ENCODE results near the gene PTPRZ1. TPM values are rescaled to one million over a fixed set of nuclear protein-coding genes. Genes with fewer than 3 reads are reported as not detected.

Gene PTPRZ1
- total RNA-seq, 3 donors from 2014 or later = 0.49 to 9.1 (median 0.67) TPM

GRCh38 chr7:121837462-121837861, 35.5 kb upstream of the PTPRZ1 start:
- Histone ChIP-seq H3K4me3 (no peak overlapping the region), H3K9me3 (no peaks in the 10 kb centered on the region), H3K4me1 (ENCODE audit: low read depth) (no peaks in the 10 kb centered on the region), H3K36me3 (ENCODE audit: low read depth) (no peaks in the 10 kb centered on the region)
- DNase-seq = no peak
- TF ChIP-seq, protein P1, sequence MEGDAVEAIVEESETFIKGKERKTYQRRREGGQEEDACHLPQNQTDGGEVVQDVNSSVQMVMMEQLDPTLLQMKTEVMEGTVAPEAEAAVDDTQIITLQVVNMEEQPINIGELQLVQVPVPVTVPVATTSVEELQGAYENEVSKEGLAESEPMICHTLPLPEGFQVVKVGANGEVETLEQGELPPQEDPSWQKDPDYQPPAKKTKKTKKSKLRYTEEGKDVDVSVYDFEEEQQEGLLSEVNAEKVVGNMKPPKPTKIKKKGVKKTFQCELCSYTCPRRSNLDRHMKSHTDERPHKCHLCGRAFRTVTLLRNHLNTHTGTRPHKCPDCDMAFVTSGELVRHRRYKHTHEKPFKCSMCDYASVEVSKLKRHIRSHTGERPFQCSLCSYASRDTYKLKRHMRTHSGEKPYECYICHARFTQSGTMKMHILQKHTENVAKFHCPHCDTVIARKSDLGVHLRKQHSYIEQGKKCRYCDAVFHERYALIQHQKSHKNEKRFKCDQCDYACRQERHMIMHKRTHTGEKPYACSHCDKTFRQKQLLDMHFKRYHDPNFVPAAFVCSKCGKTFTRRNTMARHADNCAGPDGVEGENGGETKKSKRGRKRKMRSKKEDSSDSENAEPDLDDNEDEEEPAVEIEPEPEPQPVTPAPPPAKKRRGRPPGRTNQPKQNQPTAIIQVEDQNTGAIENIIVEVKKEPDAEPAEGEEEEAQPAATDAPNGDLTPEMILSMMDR (IDR thresholded peaks at IDR 0.05) = no peak
- intact Hi-C loops (cut with DNase I, micrococcal nuclease) = no loop called here
- no peak for ATAC-seq

DNA sequence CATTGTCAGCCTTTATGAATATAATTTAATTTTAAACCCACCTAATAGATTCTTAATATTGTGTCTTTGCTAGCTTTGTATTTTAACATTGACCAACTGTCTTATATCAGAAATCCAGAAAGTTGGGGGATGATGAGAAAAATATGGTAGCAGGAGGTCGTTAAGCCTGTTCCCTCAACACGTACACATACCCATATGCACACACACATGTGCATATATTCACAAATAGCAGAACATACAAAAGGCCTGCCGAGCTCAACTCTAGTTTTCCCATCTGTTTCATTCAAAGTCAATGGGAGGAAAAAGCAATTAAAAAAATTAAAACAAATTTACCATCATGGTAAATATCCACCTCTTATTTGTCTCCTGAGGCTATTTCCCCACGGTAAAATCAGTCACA, 25.9 kb upstream of the PTPRZ1 start:
- no peak for DNase-seq
- intact Hi-C loops (cut with DNase I, micrococcal nuclease) = no loop called here
- Histone ChIP-seq H3K36me3 (ENCODE audit: low read depth) (no peaks in the 10 kb centered on the region), H3K4me1 (ENCODE audit: low read depth) (no peaks in the 10 kb centered on the region), H3K4me3 (no peak overlapping the region), H3K9me3 (no peaks in the 10 kb centered on the region)
- no peak for ATAC-seq
- TF ChIP-seq, protein P1 (IDR thresholded peaks at IDR 0.05) = no peak

DNA sequence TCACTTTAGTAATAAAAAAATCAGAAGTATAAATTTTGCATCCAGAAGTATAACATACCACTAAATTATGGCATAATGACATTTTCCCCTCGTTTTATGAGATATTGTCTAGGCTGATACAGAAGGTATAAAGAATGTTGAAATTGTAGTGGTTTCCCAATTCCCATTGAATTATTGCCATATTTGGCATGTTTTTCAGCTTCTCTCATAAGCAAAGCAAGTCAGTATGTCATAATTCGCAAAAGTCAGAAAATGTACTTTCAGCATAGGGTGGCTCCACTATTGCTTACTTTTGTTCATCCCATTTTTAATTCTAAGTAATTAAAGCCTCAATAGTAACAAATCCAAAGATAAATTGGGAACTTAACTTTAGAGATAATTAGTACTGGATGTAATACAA, 19.7 kb upstream of the PTPRZ1 start:
- DNase-seq = no peak
- Histone ChIP-seq H3K9me3 (no peaks in the 10 kb centered on the region), H3K4me1 (ENCODE audit: low read depth) (no peaks in the 10 kb centered on the region), H3K4me3 (no peak overlapping the region), H3K36me3 (ENCODE audit: low read depth) (no peaks in the 10 kb centered on the region)
- ATAC-seq = no peak
- TF ChIP-seq, protein P1 (IDR thresholded peaks at IDR 0.05) = no peak
- intact Hi-C loops (cut with DNase I, micrococcal nuclease) = no loop called here

GRCh38 chr7:121860953-121861352, 12.0 kb upstream of the PTPRZ1 start:
- H3K9me3 ChIP-seq = no peaks in the 10 kb centered on the region
- DNase-seq (no peak), ATAC-seq (no peak)
- H3K4me3 ChIP-seq = no peak overlapping the region
- H3K4me1 ChIP-seq (ENCODE audit: low read depth) = no peaks in the 10 kb centered on the region
- TF ChIP-seq, protein P1 (IDR thresholded peaks at IDR 0.05) = no peak
- H3K36me3 ChIP-seq (ENCODE audit: low read depth) = no peaks in the 10 kb centered on the region
- intact Hi-C loops (cut with DNase I, micrococcal nuclease) = no loop called here

DNA sequence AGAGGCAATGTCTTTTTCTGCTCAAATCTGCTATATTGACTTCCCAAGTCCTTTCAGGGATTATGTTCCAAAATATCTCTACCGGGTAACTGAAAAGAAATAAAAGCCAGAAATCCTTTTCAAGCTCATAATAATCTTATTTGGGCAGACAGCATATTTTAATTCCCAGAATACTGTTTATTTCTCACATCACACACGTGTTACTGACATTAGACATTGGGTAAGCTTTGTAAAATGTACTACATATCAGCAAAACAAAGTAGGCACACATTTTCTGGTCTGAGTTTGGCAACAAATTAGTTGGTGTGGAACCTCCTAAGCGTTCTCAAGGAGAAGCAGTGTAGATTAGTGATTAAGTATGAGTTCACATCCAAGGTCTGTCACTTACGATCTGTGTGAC, 10.4 kb upstream of the PTPRZ1 start:
- H3K4me3 ChIP-seq = no peak overlapping the region
- no peaks in the 10 kb centered on the region for H3K9me3 ChIP-seq
- H3K36me3 ChIP-seq (ENCODE audit: low read depth) = no peaks in the 10 kb centered on the region
- intact Hi-C loops (cut with DNase I, micrococcal nuclease) = no loop called here
- ATAC-seq (no peak), DNase-seq (no peak)
- TF ChIP-seq, protein P1 (IDR thresholded peaks at IDR 0.05) = no peak
- H3K4me1 ChIP-seq (ENCODE audit: low read depth) = no peaks in the 10 kb centered on the region

- Histone ChIP-seq H3K36me3 (ENCODE audit: low read depth) (no peaks in the 10 kb centered on the region), H3K9me3 (no peaks in the 10 kb centered on the region), H3K4me3 (no peak overlapping the region), H3K4me1 (ENCODE audit: low read depth) (peaks cover 3% of the 10 kb centered on the region)
- TF ChIP-seq, protein P1 (IDR thresholded peaks at IDR 0.05) = no peak
- ATAC-seq (no peak), DNase-seq (no peak)
- intact Hi-C loops (cut with DNase I, micrococcal nuclease) = no loop called here
Observed at GRCh38 chr7:121871188-121871587, 1.8 kb upstream of the PTPRZ1 start.
